Liver (tissue), 9 donors: ENCODE results near the gene PEX1. TPM values are rescaled to one million over a fixed set of nuclear protein-coding genes. Genes with fewer than 3 reads are reported as not detected.
"Not testable (repeated sequence)": the region's sequence is repeated elsewhere in the genome, so short reads cannot be mapped to it uniquely, and the experiment has no call there.

Source experiments
- DNase-seq: peaks from one replicate; pipeline ENCODE4 v3.0.0-alpha.2; 2017; ENCODE audit warnings: low spot score
- H3K27ac ChIP-seq, 2 donors: one replicate each; pipeline ENCODE4 v1.7.0; 2013; ENCODE audit warnings: inconsistent platforms in 2 of 2, low read length in 2 of 2, control low read depth in 1 of 2, low read depth in 1 of 2, mild to moderate bottlenecking in 1 of 2
- H3K27me3 ChIP-seq, 4 donors: one replicate each; pipeline versions ENCODE4 v1.6.1 to v1.7.0; 2013; ENCODE audit warnings: low read length in 3 of 4, inconsistent platforms in 1 of 4, mild to moderate bottlenecking in 1 of 4, moderate library complexity in 1 of 4; ENCODE audit not compliant: control insufficient read depth in 4 of 4, insufficient read depth in 4 of 4
- H3K36me3 ChIP-seq, 4 donors: one replicate each; pipeline versions ENCODE4 v1.6.1 to v1.7.0; 2013; ENCODE audit warnings: low read length in 3 of 4, mild to moderate bottlenecking in 3 of 4, low read depth in 1 of 4, moderate library complexity in 1 of 4; ENCODE audit not compliant: control insufficient read depth in 4 of 4, insufficient read depth in 3 of 4
- H3K4me1 ChIP-seq, 4 donors: one replicate each; pipeline versions ENCODE4 v1.6.1 to v1.7.0; 2013; ENCODE audit warnings: low read length in 3 of 4, mild to moderate bottlenecking in 3 of 4, moderate library complexity in 1 of 4; ENCODE audit not compliant: control insufficient read depth in 4 of 4, insufficient read depth in 4 of 4
- H3K4me3 ChIP-seq, 3 donors: one replicate each; pipeline versions ENCODE4 v1.6.1 to v1.7.0; 2013; ENCODE audit warnings: low read length in 3 of 3, control low read depth in 1 of 3, low read depth in 1 of 3, mild to moderate bottlenecking in 1 of 3
- H3K9ac ChIP-seq, 2 donors: one replicate each; pipeline ENCODE4 v1.7.0; 2013; ENCODE audit warnings: low read length in 2 of 2, mild to moderate bottlenecking in 2 of 2, moderate library complexity in 2 of 2, control low read depth in 1 of 2, low read depth in 1 of 2
- H3K9me3 ChIP-seq, 4 donors: one replicate each; pipeline versions ENCODE4 v1.6.1 to v1.7.0; 2013; ENCODE audit warnings: low read length in 3 of 4; ENCODE audit not compliant: control insufficient read depth in 4 of 4
- EGR1 ChIP-seq, 2 donors: IDR thresholded peaks; 2 replicates each; pipeline ENCODE4 v1.6.1; 2016 to 2018; ENCODE audit warnings: antibody characterized with exemption in 2 of 2, low read depth in 2 of 2
- FOXA1 ChIP-seq: IDR thresholded peaks from 2 replicates; pipeline ENCODE4 v1.6.1; 2016; ENCODE audit warnings: antibody characterized with exemption
- FOXA2 ChIP-seq: IDR thresholded peaks from 2 replicates; pipeline ENCODE4 v1.6.1; 2016; ENCODE audit warnings: antibody characterized with exemption
- GABPA ChIP-seq, 2 donors: IDR thresholded peaks in 1 of 2; conservative IDR thresholded peaks in 1 of 2; 2 replicates each; pipeline ENCODE4 v1.6.1; 2016; ENCODE audit warnings: antibody characterized with exemption in 2 of 2, mild to moderate bottlenecking in 1 of 2, moderate library complexity in 1 of 2
- HNF4A ChIP-seq, 2 donors: conservative IDR thresholded peaks; 2 replicates each; pipeline ENCODE4 v1.6.1; 2016; ENCODE audit warnings: antibody characterized with exemption in 2 of 2, mild to moderate bottlenecking in 2 of 2
- JUND ChIP-seq, 2 donors: IDR thresholded peaks; 2 replicates each; pipeline ENCODE4 v1.6.1; 2016; ENCODE audit warnings: antibody characterized with exemption in 2 of 2
- NR2F2 ChIP-seq: IDR thresholded peaks from 2 replicates; pipeline ENCODE4 v1.6.1; 2016; ENCODE audit warnings: antibody characterized with exemption
- RAD21 ChIP-seq, 2 donors: IDR thresholded peaks; 2 replicates each; pipeline ENCODE4 v1.6.1; 2016; ENCODE audit warnings: antibody characterized with exemption in 2 of 2, mild to moderate bottlenecking in 2 of 2
- RXRA ChIP-seq, 2 donors: IDR thresholded peaks; 2 replicates each; pipeline ENCODE4 v1.6.1; 2017 to 2018; ENCODE audit warnings: antibody characterized with exemption in 2 of 2, mild to moderate bottlenecking in 1 of 2
- SP1 ChIP-seq: IDR thresholded peaks from 2 replicates; pipeline ENCODE4 v1.6.1; 2018; ENCODE audit warnings: antibody characterized with exemption, mild to moderate bottlenecking
- TAF1 ChIP-seq: conservative IDR thresholded peaks from 2 replicates; pipeline ENCODE4 v1.6.1; 2016; ENCODE audit warnings: antibody characterized with exemption, mild to moderate bottlenecking
- YY1 ChIP-seq: IDR thresholded peaks from 2 replicates; pipeline ENCODE4 v1.6.1; 2016; ENCODE audit warnings: antibody characterized with exemption, mild to moderate bottlenecking
- WGBS: extraction: QIAGEN DNeasy Blood & Tissue Kit; methylation state at CpG from one replicate; pipeline ENCODE4 v1.1.7; 2013; 5-methylcytosine and 5-hydroxymethylcytosine counted together
- polyA plus RNA-seq, 2 donors: library from polyadenylated mRNA; stranded (reverse) in 1 of 2; unstranded in 1 of 2; fragments of 200-250 nt in 1 of 2; fragments of >200 nt in 1 of 2; fragmentation: Nextera tagmentation in 1 of 2; extraction: Ambion mirVana in 1 of 2; gene quantifications; one replicate each; pipeline versions ENCODE4 v1.2.1 to v1.2.3, GENCODE V29; 2013 to 2015
- total RNA-seq, 2 donors: library from RNA; depleted of rRNA; stranded (reverse); fragments of >200 nt; gene quantifications; one replicate each; pipeline ENCODE4 v1.2.3, GENCODE V29; 2014
- TF ChIP-seq, protein P1 (sequence below): IDR thresholded peaks from 2 replicates; pipeline ENCODE4 v1.6.1; 2016; ENCODE audit warnings: antibody characterized with exemption
- TF ChIP-seq, protein P2 (sequence below): IDR thresholded peaks from 2 replicates; pipeline ENCODE4 v1.6.1; 2016; ENCODE audit warnings: antibody characterized with exemption
- TF ChIP-seq, protein P3 (sequence below): fragments of 150-350 bp; IDR thresholded peaks from 2 replicates; pipeline ENCODE4 v1.5.1; 2017; ENCODE audit warnings: improper control_type of control experiment, low read depth, low read length; ENCODE audit not compliant: missing input control
- TF ChIP-seq, protein P4 (sequence below): IDR thresholded peaks from 2 replicates; pipeline ENCODE4 v1.6.1; 2016; ENCODE audit warnings: antibody characterized with exemption
- TF ChIP-seq, protein P5 (sequence below): IDR thresholded peaks from 2 replicates; pipeline ENCODE4 v1.6.1; 2016; ENCODE audit warnings: antibody characterized with exemption, mild to moderate bottlenecking
- donor health status: healthy.
- donor health status: healthy.
- donor health status: healthy.
- donor health status: healthy.
- donor health status: healthy.

Gene PEX1
- total and polyA plus RNA-seq, 4 donors = 7.2 to 18.2 (median 9.0) TPM

DNA sequence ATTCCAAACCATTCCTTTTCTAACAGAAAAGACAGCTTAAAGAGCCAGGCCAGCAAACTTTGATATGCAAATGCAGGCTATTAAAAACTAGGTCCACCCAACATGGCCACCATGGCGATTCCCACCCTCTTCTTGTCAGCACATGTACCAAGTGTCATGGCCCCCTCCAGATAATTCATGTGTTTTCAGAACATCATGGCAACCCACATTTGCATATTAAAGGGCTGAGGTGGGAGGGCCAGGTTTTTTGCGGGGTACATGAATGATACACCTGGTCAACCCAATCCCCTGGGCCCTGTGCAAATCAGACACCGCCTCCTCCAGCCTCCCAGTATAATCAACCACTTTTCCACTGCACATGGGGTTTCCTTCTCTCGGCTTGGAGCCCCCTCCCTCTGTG, 49.6 kb downstream of the PEX1 start:
- no peak for DNase-seq
- Histone ChIP-seq H3K4me1 (no peaks in the 10 kb centered on the region), H3K36me3 (peaks cover 0 to 2% (median 0%) of the 10 kb centered on the region in 4 donors), H3K4me3 (no peak overlapping the region), H3K9ac (no peak overlapping the region), H3K9me3 (no peaks in the 10 kb centered on the region), H3K27ac (no peak overlapping the region), H3K27me3 (no peaks in the 10 kb centered on the region)
- TF ChIP-seq, protein P1, sequence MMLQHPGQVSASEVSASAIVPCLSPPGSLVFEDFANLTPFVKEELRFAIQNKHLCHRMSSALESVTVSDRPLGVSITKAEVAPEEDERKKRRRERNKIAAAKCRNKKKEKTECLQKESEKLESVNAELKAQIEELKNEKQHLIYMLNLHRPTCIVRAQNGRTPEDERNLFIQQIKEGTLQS = no peak
- TF ChIP-seq HNF4A (conservative IDR thresholded peaks at IDR 0.05) = no peak
- TF ChIP-seq JUND (IDR thresholded peaks at IDR 0.05) = no peak
- no peak for TF ChIP-seq NR2F2
- no peak for TF ChIP-seq FOXA2
- TF ChIP-seq FOXA1 = no peak
- TF ChIP-seq RAD21 (IDR thresholded peaks at IDR 0.05) = no peak
- TF ChIP-seq, protein P2, sequence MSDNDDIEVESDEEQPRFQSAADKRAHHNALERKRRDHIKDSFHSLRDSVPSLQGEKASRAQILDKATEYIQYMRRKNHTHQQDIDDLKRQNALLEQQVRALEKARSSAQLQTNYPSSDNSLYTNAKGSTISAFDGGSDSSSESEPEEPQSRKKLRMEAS = no peak
- TF ChIP-seq GABPA (IDR thresholded peaks at IDR 0.05 in 1 of 2, conservative IDR thresholded peaks at IDR 0.05 in 1 of 2) = no peak
- no peak for TF ChIP-seq SP1
- no peak for TF ChIP-seq TAF1
- TF ChIP-seq YY1 = no peak
- TF ChIP-seq, protein P3, sequence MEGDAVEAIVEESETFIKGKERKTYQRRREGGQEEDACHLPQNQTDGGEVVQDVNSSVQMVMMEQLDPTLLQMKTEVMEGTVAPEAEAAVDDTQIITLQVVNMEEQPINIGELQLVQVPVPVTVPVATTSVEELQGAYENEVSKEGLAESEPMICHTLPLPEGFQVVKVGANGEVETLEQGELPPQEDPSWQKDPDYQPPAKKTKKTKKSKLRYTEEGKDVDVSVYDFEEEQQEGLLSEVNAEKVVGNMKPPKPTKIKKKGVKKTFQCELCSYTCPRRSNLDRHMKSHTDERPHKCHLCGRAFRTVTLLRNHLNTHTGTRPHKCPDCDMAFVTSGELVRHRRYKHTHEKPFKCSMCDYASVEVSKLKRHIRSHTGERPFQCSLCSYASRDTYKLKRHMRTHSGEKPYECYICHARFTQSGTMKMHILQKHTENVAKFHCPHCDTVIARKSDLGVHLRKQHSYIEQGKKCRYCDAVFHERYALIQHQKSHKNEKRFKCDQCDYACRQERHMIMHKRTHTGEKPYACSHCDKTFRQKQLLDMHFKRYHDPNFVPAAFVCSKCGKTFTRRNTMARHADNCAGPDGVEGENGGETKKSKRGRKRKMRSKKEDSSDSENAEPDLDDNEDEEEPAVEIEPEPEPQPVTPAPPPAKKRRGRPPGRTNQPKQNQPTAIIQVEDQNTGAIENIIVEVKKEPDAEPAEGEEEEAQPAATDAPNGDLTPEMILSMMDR = no peak
- WGBS = 96% methylated on average over 4 of the region's 4 CpGs

DNA sequence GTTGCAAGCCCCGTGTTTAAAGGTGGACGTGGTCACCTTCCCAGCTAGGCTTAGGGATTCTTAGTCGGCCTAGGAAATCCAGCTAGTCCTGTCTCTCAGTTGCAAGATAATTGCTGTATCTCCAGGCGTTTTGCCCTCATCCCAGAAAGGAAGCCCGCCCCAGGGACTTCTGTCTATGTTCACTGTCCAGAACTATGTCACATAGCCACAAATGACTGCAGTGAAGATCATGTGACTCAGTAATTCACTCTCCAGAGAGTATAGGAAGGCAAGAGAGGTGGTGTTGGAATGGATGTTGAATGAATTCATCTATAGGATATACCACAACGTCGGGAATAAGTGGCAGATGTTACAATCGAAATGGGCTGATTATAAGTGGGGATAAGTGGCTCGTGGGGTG, 50.2 kb downstream of the PEX1 start:
- H3K27ac ChIP-seq = no peak overlapping the region
- peaks cover 0 to 2% (median 0%) of the 10 kb centered on the region in 4 donors for H3K36me3 ChIP-seq
- WGBS = 94% methylated on average over 9 of the region's 9 CpGs
- H3K4me3 ChIP-seq = no peak overlapping the region
- no peaks in the 10 kb centered on the region for H3K4me1 ChIP-seq
- no peaks in the 10 kb centered on the region for H3K9me3 ChIP-seq
- DNase-seq = no peak
- TF ChIP-seq JUND (IDR thresholded peaks at IDR 0.05) (no peak), RAD21 (IDR thresholded peaks at IDR 0.05) (no peak), TAF1 (no peak), GABPA (IDR thresholded peaks at IDR 0.05 in 1 of 2, conservative IDR thresholded peaks at IDR 0.05 in 1 of 2) (no peak), RXRA (IDR thresholded peaks at IDR 0.05) (no peak), FOXA2 (no peak), EGR1 (IDR thresholded peaks at IDR 0.05; ENCODE audit: low read depth in 2 of 2) (no peak), YY1 (no peak)
- TF ChIP-seq, protein P4, sequence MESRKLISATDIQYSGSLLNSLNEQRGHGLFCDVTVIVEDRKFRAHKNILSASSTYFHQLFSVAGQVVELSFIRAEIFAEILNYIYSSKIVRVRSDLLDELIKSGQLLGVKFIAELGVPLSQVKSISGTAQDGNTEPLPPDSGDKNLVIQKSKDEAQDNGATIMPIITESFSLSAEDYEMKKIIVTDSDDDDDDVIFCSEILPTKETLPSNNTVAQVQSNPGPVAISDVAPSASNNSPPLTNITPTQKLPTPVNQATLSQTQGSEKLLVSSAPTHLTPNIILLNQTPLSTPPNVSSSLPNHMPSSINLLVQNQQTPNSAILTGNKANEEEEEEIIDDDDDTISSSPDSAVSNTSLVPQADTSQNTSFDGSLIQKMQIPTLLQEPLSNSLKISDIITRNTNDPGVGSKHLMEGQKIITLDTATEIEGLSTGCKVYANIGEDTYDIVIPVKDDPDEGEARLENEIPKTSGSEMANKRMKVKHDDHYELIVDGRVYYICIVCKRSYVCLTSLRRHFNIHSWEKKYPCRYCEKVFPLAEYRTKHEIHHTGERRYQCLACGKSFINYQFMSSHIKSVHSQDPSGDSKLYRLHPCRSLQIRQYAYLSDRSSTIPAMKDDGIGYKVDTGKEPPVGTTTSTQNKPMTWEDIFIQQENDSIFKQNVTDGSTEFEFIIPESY = no peak
- TF ChIP-seq, protein P5, sequence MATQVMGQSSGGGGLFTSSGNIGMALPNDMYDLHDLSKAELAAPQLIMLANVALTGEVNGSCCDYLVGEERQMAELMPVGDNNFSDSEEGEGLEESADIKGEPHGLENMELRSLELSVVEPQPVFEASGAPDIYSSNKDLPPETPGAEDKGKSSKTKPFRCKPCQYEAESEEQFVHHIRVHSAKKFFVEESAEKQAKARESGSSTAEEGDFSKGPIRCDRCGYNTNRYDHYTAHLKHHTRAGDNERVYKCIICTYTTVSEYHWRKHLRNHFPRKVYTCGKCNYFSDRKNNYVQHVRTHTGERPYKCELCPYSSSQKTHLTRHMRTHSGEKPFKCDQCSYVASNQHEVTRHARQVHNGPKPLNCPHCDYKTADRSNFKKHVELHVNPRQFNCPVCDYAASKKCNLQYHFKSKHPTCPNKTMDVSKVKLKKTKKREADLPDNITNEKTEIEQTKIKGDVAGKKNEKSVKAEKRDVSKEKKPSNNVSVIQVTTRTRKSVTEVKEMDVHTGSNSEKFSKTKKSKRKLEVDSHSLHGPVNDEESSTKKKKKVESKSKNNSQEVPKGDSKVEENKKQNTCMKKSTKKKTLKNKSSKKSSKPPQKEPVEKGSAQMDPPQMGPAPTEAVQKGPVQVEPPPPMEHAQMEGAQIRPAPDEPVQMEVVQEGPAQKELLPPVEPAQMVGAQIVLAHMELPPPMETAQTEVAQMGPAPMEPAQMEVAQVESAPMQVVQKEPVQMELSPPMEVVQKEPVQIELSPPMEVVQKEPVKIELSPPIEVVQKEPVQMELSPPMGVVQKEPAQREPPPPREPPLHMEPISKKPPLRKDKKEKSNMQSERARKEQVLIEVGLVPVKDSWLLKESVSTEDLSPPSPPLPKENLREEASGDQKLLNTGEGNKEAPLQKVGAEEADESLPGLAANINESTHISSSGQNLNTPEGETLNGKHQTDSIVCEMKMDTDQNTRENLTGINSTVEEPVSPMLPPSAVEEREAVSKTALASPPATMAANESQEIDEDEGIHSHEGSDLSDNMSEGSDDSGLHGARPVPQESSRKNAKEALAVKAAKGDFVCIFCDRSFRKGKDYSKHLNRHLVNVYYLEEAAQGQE = no peak
- no peaks in the 10 kb centered on the region for H3K27me3 ChIP-seq
- no peak overlapping the region for H3K9ac ChIP-seq

DNA sequence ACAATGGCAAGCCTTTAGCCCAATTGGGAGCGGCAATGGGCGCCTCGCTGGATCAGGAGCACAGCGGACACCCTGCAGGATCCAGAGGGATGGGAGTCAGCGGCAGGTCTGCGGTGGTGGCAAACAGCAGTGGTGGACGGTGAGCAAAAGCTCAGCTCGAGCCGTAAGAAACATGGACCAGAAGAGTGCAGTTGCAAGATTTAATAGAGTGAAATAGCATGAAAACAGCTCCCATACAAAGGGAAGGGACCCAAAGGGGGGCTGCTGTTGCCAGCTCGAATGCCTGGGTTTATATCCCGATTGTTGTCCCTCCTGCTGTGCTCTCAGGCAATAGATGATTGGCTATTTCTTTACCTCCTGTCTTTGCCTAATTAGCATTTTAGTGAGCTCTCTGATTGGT, 50.6 kb downstream of the PEX1 start, which contains the start of gene ERVW-1:
Gene ERVW-1, minus strand, starts transcription at position 266 of the 400 bp plus-strand sequence. CDS start 7,565 bp downstream, outside the sequence.
- DNase-seq, H3K4me1 ChIP-seq, H3K36me3 ChIP-seq, H3K27me3 ChIP-seq, H3K4me3 ChIP-seq, H3K9ac ChIP-seq, H3K9me3 ChIP-seq, H3K27ac ChIP-seq: not testable (repeated sequence)
- WGBS = 95% methylated on average over 11 of the region's 11 CpGs
